CD14-positive monocyte (primary cell): ENCODE results near the gene OBSCN. TPM values are rescaled to one million over a fixed set of nuclear protein-coding genes. Genes with fewer than 3 reads are reported as not detected.

Experiments
- DNase-seq, 3 donors: peaks; one replicate each; pipeline ENCODE4 v3.0.0-alpha.2; 2011 to 2022
- H2AFZ ChIP-seq: 2 replicates; pipeline ENCODE4 v1.6.0; 2012; ENCODE audit warnings: mild to moderate bottlenecking, low read depth, low read length, inconsistent platforms; ENCODE audit not compliant: insufficient read depth, poor library complexity, severe bottlenecking
- H3K27ac ChIP-seq, 2 donors: 1 replicate in 1 of 2; 2 replicates in 1 of 2; pipeline ENCODE4 v1.5.1; 2012 to 2013; ENCODE audit warnings: low read length in 2 of 2, control low read depth in 1 of 2, inconsistent platforms in 1 of 2, low read depth in 1 of 2, mild to moderate bottlenecking in 1 of 2
- H3K27me3 ChIP-seq, 2 donors: one replicate each; pipeline versions ENCODE4 v1.6.0 to v1.6.1; 2011 to 2013; ENCODE audit warnings: low read length in 2 of 2; ENCODE audit not compliant: control insufficient read depth in 2 of 2, insufficient read depth in 2 of 2
- H3K36me3 ChIP-seq, 2 donors: replicated peaks in 1 of 2; 1 replicate in 1 of 2; 2 replicates in 1 of 2; pipeline versions ENCODE4 v1.5.1 to v1.6.1; 2012 to 2013; ENCODE audit warnings: low read length in 2 of 2, control low read depth in 1 of 2, inconsistent platforms in 1 of 2, mild to moderate bottlenecking in 1 of 2; ENCODE audit not compliant: insufficient read depth in 2 of 2, control insufficient read depth in 1 of 2
- H3K4me1 ChIP-seq, 2 donors: 1 replicate in 1 of 2; 2 replicates in 1 of 2; pipeline versions ENCODE4 v1.5.1 to v1.6.1; 2012 to 2013; ENCODE audit warnings: low read length in 2 of 2, control low read depth in 1 of 2, inconsistent platforms in 1 of 2, mild to moderate bottlenecking in 1 of 2, moderate library complexity in 1 of 2; ENCODE audit not compliant: insufficient read depth in 2 of 2, control insufficient read depth in 1 of 2
- H3K4me2 ChIP-seq: replicated peaks from 2 replicates; pipeline ENCODE3; 2012; ENCODE audit warnings: low read length, moderate library complexity, mild to moderate bottlenecking; ENCODE audit not compliant: poor library complexity, severe bottlenecking; ENCODE audit errors: extremely low read depth
- H3K4me3 ChIP-seq, 3 experiments: fragments of 200-600 bp in 1 of 3; sonication (generic) in 1 of 3; replicated peaks in 1 of 3; 1 replicate in 2 of 3; 2 replicates in 1 of 3; pipeline ENCODE4 v1.5.1; 2011 to 2013; ENCODE audit warnings: low read length in 3 of 3, mild to moderate bottlenecking in 3 of 3, control low read depth in 2 of 3, low read depth in 2 of 3, inconsistent platforms in 1 of 3, moderate library complexity in 1 of 3
- H3K79me2 ChIP-seq: 2 replicates; pipeline ENCODE4 v1.6.0; 2012; ENCODE audit warnings: mild to moderate bottlenecking, control low read depth, inconsistent platforms, low read length, moderate library complexity; ENCODE audit not compliant: insufficient read depth
- H3K9ac ChIP-seq: 2 replicates; pipeline ENCODE4 v1.6.0; 2017; ENCODE audit warnings: low read length, mild to moderate bottlenecking; ENCODE audit not compliant: insufficient read depth, poor library complexity, severe bottlenecking
- H3K9me3 ChIP-seq, 2 donors: replicated peaks in 1 of 2; 1 replicate in 1 of 2; 2 replicates in 1 of 2; pipeline versions ENCODE4 v1.5.1 to v1.6.1; 2012 to 2013; ENCODE audit warnings: low read length in 2 of 2, control low read depth in 1 of 2; ENCODE audit not compliant: control insufficient read depth in 1 of 2, insufficient read depth in 1 of 2
- H4K20me1 ChIP-seq: 2 replicates; pipeline ENCODE4 v1.6.0; 2012; ENCODE audit warnings: mild to moderate bottlenecking, low read length, control low read depth, moderate library complexity; ENCODE audit not compliant: insufficient read depth
- H3K27ac Mint-ChIP-seq, 7 donors: one replicate each; pipeline ENCODE4 v1.8.0; 2020; ENCODE audit warnings: mild to moderate bottlenecking in 7 of 7, mixed read lengths in 7 of 7, moderate library complexity in 6 of 7, inconsistent platforms in 2 of 7
- H3K27me3 Mint-ChIP-seq, 3 donors: one replicate each; pipeline ENCODE4 v1.8.0; 2021 to 2022; ENCODE audit warnings: low read depth in 3 of 3, mild to moderate bottlenecking in 3 of 3, mixed read lengths in 3 of 3, moderate library complexity in 3 of 3, inconsistent platforms in 1 of 3
- H3K36me3 Mint-ChIP-seq, 2 donors: one replicate each; pipeline ENCODE4 v1.8.0; 2020; ENCODE audit warnings: mixed read lengths in 2 of 2, inconsistent platforms in 1 of 2, mild to moderate bottlenecking in 1 of 2
- H3K4me1 Mint-ChIP-seq: one replicate; pipeline ENCODE4 v1.8.0; 2020; ENCODE audit warnings: mild to moderate bottlenecking, mixed read lengths
- H3K4me3 Mint-ChIP-seq, 2 donors: one replicate each; pipeline ENCODE4 v1.8.0; 2020; ENCODE audit warnings: mild to moderate bottlenecking in 2 of 2, mixed read lengths in 2 of 2, moderate library complexity in 1 of 2
- H3K9me3 Mint-ChIP-seq, 7 donors: one replicate each; pipeline ENCODE4 v1.8.0; 2020 to 2022; ENCODE audit warnings: mixed read lengths in 7 of 7, mild to moderate bottlenecking in 6 of 7, moderate library complexity in 6 of 7, inconsistent platforms in 2 of 7
- WGBS: methylation state at CpG from one replicate; pipeline ENCODE4 v1.1.5; 2013; ENCODE audit warnings: missing lambda C conversion rate; ENCODE audit not compliant: insufficient coverage; 5-methylcytosine and 5-hydroxymethylcytosine counted together
- intact Hi-C, 2 donors: fragments of 100-400 bp; cut with micrococcal nuclease; formaldehyde crosslinking; loops; one replicate each; pipeline versions ENCODE4 v1.15.0 to v1.15.1; 2023
- polyA plus RNA-seq, 3 donors: library from polyadenylated mRNA; depleted of rRNA in 1 of 3; unstranded in 2 of 3; stranded (reverse) in 1 of 3; fragments of 300-500 nt in 2 of 3; fragments of >200 nt in 1 of 3; fragmentation: Illumina TruSeq in 2 of 3; gene quantifications; 1 replicate in 2 of 3; 2 replicates in 1 of 3; pipeline ENCODE4 v1.2.3, GENCODE V29; 2012 to 2021
- TF ChIP-seq, protein P1 (sequence below): fragments of 200-600 bp; IDR thresholded peaks from one replicate; pipeline ENCODE4 v1.8.0; 2022; ENCODE audit warnings: antibody characterized with exemption, mild to moderate bottlenecking

OBSCN gene
- polyA plus RNA-seq, 3 donors: 0.57 to 1.5 (median 0.76) TPM

DNA sequence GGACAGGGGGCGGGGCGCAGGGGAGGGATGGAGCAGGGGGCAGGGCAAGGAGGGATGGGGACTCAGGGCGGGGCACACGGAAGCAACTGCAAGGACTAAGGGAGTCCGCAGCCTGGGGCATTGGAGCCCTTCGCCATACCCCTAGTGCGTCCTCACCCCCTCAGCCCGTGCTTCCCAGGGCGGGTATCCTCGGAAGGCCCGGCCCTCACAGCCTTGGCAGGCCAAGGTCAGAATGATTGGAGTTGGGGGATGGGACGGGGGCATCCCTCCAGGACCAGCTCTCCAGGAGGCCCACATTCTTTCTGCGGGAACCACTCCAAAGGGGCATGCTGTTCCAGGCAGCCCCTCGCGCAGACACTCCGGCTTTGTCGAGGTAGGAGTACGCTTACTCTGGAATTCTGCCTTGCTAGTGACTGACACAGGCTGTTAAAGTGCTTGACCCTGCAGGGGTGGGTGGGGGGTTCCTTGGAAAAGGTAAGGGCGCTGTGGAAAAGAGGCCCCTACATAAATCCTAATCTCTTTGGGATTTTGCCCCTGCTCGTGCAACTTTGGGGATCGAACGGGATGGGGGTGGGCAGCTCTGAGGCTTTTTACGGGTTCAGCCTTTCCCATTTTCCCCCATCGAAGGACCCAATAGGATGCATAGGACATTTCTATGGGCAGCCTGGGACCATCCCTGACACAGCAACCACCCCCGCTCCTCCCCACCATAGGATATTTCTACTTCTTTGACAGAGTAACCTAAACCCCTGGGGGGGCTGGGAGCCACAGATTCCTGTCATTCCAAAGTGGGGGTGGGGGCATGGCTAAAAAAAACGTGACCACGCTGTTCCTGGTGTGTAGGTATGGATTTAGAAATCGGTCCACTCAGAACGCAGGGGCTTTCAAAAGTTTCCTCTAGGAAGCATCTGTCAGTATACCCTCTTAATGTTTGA is 199.5 kb downstream of the OBSCN start:
- H4K20me1 ChIP-seq: peaks cover 35% of the 10 kb centered on the region
- H3K4me3 Mint-ChIP-seq: peak overlapping the region; percentile 81 to 89
- no peaks in the 10 kb centered on the region for H3K9me3 ChIP-seq
- H3K4me1 ChIP-seq: peaks cover 31 to 43% of the 10 kb centered on the region in 2 donors
- intact Hi-C loops: loop anchor here (5.0 to 10.0 kb wide), 4 partner anchors 45 to 273 kb away; partner anchors contain the start of gene RNF187 (in 1 of the 2)
- TF ChIP-seq, protein P1, sequence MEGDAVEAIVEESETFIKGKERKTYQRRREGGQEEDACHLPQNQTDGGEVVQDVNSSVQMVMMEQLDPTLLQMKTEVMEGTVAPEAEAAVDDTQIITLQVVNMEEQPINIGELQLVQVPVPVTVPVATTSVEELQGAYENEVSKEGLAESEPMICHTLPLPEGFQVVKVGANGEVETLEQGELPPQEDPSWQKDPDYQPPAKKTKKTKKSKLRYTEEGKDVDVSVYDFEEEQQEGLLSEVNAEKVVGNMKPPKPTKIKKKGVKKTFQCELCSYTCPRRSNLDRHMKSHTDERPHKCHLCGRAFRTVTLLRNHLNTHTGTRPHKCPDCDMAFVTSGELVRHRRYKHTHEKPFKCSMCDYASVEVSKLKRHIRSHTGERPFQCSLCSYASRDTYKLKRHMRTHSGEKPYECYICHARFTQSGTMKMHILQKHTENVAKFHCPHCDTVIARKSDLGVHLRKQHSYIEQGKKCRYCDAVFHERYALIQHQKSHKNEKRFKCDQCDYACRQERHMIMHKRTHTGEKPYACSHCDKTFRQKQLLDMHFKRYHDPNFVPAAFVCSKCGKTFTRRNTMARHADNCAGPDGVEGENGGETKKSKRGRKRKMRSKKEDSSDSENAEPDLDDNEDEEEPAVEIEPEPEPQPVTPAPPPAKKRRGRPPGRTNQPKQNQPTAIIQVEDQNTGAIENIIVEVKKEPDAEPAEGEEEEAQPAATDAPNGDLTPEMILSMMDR: no peak
- H3K4me2 ChIP-seq: peak overlapping the region; percentile 85
- peak overlapping the region; percentile 91 for H2AFZ ChIP-seq
- peaks cover 7 to 27% of the 10 kb centered on the region in 2 donors for H3K36me3 ChIP-seq
- DNase-seq: no peak
- peaks cover 27 to 42% of the 10 kb centered on the region in 2 donors for H3K36me3 Mint-ChIP-seq
- H3K9ac ChIP-seq: peak overlapping the region; percentile 32
- WGBS: 61% methylated on average over 5 of the region's 29 CpGs
- peaks cover 0 to 2% (median 0%) of the 10 kb centered on the region in 3 donors for H3K27me3 Mint-ChIP-seq
- peaks cover 58% of the 10 kb centered on the region for H3K79me2 ChIP-seq
- H3K27ac ChIP-seq: peak overlapping the region; percentile 25 to 80
- peak overlapping the region; percentile 50 to 95 (median 58) for H3K4me3 ChIP-seq
- peak overlapping the region; percentile 42 to 81 (median 74) for H3K27ac Mint-ChIP-seq
- H3K9me3 Mint-ChIP-seq: peaks cover 0 to under 1% (median 0%) of the 10 kb centered on the region in 7 donors
- H3K4me1 Mint-ChIP-seq: peaks cover 58% of the 10 kb centered on the region
- no peaks in the 10 kb centered on the region for H3K27me3 ChIP-seq

DNA sequence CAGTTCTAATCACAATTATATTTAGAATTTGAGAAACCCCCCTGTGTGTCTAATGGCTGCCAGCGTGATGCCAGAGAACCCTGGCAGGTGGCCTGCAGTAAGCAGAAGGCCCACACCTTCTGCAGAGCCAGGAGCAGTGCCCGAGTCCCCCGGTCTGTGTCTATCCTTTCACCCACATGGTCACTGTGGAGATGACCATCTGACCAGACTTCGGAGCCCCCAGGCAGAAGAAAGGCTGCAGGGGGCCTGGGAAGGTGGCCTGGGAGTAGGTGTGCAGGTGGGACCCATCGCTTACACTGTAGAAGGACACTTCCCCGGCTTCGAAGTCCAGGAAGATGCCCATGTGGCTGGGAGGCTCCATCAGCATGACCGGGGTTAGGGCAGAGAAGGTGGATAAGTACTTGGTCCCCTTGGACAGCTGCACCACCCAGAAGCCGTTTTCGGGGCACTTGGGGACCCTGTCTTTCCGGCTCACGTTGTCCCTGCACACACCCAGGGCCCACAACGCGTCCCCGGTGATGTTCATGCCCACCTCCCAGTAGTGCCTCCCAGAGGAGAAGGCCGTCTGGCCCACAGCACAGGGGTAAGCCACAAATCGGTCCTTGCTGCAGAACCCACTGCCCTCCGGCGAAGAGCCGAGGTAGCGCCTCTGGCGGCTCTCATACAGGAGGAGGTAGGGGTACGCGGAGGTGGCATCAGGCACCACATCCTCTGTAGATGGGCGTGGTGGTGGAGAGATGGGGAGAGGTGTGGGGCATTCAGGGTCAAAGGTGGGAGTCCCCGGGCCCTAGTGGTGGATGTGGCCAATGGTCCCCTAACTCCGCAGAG is 200.4 kb downstream of the OBSCN start:
- H3K79me2 ChIP-seq: peaks cover 49% of the 10 kb centered on the region
- intact Hi-C loops: loop anchor here (5.0 to 10.0 kb wide), 4 partner anchors 44 to 273 kb away; partner anchors contain the start of gene RNF187 (in 1 of the 2)
- WGBS: 96% methylated on average over 15 of the region's 27 CpGs
- peaks cover 31 to 43% of the 10 kb centered on the region in 2 donors for H3K4me1 ChIP-seq
- no peak overlapping the region for H3K9ac ChIP-seq
- peaks cover 3 to 18% of the 10 kb centered on the region in 2 donors for H3K36me3 ChIP-seq
- no peak overlapping the region for H3K27ac Mint-ChIP-seq
- no peaks in the 10 kb centered on the region for H3K9me3 Mint-ChIP-seq
- H4K20me1 ChIP-seq: peaks cover 26% of the 10 kb centered on the region
- no peak overlapping the region for H2AFZ ChIP-seq
- peaks cover 0 to 4% (median 0%) of the 10 kb centered on the region in 3 donors for H3K27me3 Mint-ChIP-seq
- H3K4me3 Mint-ChIP-seq: peak overlapping the region in 1 of 2 donors; percentile 31
- peaks cover 51% of the 10 kb centered on the region for H3K4me1 Mint-ChIP-seq
- H3K27ac ChIP-seq: no peak overlapping the region
- DNase-seq: no peak
- TF ChIP-seq, protein P1: no peak
- no peaks in the 10 kb centered on the region for H3K27me3 ChIP-seq
- no peak overlapping the region for H3K4me3 ChIP-seq
- peaks cover 20 to 35% of the 10 kb centered on the region in 2 donors for H3K36me3 Mint-ChIP-seq
- no peak overlapping the region for H3K4me2 ChIP-seq
- no peaks in the 10 kb centered on the region for H3K9me3 ChIP-seq
